GM19438 (cell line): ENCODE results near the gene MPZL1.

ENCODE experiments used
- ATAC-seq: cut with Tn5 transposase; IDR thresholded peaks from one replicate; pipeline ENCODE4 v1.9.1; 2021; ENCODE audit warnings: low read depth; ENCODE audit not compliant: unreplicated experiment

MPZL1 gene

DNA sequence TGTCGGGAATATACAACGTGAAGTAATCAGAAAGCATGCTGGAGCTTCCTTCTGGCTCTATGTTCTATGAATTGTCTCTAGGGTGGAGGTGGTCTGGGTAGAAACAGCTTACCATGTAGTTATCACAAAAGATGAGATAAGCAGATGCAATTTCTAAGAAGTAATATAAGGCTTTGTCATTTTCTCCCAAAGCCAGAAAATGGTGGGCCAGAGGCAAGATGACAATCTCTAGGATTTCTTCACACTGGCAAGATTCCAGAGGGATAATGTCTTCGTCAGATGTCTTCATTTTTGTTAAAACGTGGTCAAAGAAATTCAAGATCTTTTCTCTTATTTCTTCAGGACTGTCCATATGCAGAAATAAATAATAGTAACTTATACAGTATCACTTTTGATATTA, 114.4 kb downstream of the MPZL1 start:
- ATAC-seq, result no peak

DNA sequence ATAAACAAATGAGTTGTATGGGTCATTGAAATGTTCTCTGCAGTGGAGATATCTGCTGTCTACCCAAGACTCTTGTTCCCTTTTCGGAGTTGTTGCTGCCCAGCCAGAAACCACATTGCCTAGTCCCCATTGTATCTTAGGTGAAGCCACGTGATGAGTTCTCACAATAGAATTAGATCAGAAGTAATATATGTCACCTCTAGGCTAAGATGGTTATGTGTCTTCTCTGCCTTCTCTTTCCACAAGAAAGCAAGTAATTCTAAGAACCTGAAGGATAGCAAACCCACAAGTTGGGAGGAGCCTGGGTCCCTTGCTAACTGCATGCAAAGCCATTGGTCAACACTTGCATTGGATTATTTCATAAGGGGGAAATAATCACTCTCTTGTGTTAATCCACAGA, 115.5 kb downstream of the MPZL1 start:
- ATAC-seq, result no peak

DNA sequence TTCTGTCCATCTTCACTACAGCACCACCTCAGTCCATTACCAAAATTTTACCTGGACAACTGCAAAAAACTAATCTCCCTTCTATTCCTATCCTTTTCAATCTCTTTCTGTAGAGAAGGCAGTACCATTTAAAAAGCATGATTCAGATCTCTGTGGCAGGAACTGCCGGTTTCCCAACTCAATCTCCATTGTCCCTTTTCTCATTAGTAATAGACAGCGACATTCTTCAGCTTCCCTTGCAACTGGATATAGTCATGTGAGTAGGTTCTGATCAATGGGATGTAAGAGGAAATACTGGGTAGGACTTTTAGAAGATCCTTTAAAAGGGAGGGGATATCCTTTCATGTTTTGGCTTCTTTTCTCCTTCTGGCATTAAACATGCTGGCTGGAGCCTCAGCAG, 117.2 kb downstream of the MPZL1 start:
- no peak for ATAC-seq
